Bronchial epithelial cell (primary cell): Measurements from ENCODE around the gene PRKCZ. TPM values are rescaled to one million over a fixed set of nuclear protein-coding genes. Genes with fewer than 3 reads are reported as not detected.

Source experiments
- DNase-seq: peaks from one replicate; pipeline ENCODE4 v3.0.0-alpha.2; 2010; ENCODE audit warnings: low read depth
- FAIRE-seq: peaks from 2 replicates; lab custom pipeline; 2011; peaks lifted over from hg19 to GRCh38; lab: Jason Lieb, UNC
- H3K27me3 ChIP-seq: 2 replicates; pipeline ENCODE4 v1.5.1; 2011; ENCODE audit warnings: low read length; ENCODE audit not compliant: control insufficient read depth, insufficient read depth
- H3K36me3 ChIP-seq: 2 replicates; pipeline ENCODE4 v1.5.1; 2011; ENCODE audit warnings: low read length; ENCODE audit not compliant: control insufficient read depth, insufficient read depth
- H3K4me3 ChIP-seq: 2 replicates; pipeline ENCODE4 v1.5.1; 2011; ENCODE audit warnings: mild to moderate bottlenecking, low read depth, low read length, control low read depth
- CTCF ChIP-seq: IDR thresholded peaks from 2 replicates; pipeline ENCODE4 v1.5.1; 2011; ENCODE audit warnings: mild to moderate bottlenecking, moderate library complexity, low read length, control low read depth, inconsistent platforms; ENCODE audit not compliant: insufficient read depth, severe bottlenecking
- total RNA-seq: library from RNA; depleted of rRNA; stranded (reverse); fragments of >200 nt; gene quantifications from 2 replicates; pipeline ENCODE4 v1.2.1, GENCODE V29; 2014

PRKCZ gene
- total RNA-seq, 1 donor from 2014 or later, result 38.4 TPM

DNA sequence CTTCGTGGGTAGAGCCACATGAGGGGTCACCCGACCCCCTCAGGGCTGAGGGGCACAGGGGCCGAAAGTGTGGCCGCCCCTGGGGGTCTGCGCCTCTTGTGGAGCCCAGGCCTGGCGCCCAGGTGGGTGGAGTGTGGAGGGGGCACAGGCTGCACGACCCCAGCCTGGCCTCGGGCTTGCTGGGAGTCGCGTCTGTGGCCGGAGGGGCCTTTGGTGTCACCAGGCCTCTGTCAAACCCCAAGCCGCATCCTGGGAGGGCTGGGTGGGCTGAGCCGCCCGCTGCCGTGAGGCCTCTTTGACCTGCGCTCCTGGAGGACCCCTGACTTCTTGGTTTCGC lies 83.6 kb downstream of the PRKCZ start:
- Histone ChIP-seq H3K27me3 (no peaks in the 10 kb centered on the region), H3K4me3 (peak overlapping the region; percentile 35), H3K36me3 (peaks cover 3% of the 10 kb centered on the region)
- no peak for DNase-seq
- TF ChIP-seq CTCF, result no peak
- no peak for FAIRE-seq

- Histone ChIP-seq H3K36me3 (peaks cover 3% of the 10 kb centered on the region), H3K4me3 (no peak overlapping the region), H3K27me3 (no peaks in the 10 kb centered on the region)
- TF ChIP-seq CTCF, result no peak
- DNase-seq (no peak), FAIRE-seq (no peak)
Observed at GRCh38 chr1:2134266-2134620, 84.0 kb downstream of the PRKCZ start.

GRCh38 chr1:2134621-2135307 lies 84.6 kb downstream of the PRKCZ start:
- Histone ChIP-seq H3K36me3 (peaks cover 3% of the 10 kb centered on the region), H3K27me3 (no peaks in the 10 kb centered on the region), H3K4me3 (no peak overlapping the region)
- TF ChIP-seq CTCF, result no peak
- DNase-seq, result no peak
- FAIRE-seq, result peak; percentile 68

DNA sequence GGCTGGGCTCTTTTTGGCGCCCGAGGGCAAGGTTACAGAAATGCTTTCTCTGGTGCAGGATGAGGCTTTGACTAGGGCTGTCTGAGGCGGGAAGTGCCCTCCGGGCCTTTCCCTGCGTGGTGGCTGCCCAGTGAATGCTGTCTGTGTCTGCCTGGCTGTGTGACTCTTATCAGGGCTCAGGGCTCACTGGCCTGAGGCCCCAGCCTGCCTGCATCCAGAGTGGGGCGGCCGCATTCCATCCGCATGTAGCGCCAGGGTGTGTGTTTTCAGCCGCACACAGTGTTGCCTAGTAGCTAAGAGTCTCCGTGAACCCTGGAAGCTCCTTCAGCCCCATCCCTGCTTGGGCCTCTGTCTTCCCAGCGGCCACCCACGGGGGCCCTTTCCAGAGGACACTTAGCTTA lies 85.2 kb downstream of the PRKCZ start:
- DNase-seq, result peak; percentile 82
- peaks cover 3% of the 10 kb centered on the region for H3K36me3 ChIP-seq
- TF ChIP-seq CTCF, result peak; percentile 40
- FAIRE-seq, result no peak
- H3K27me3 ChIP-seq, result no peaks in the 10 kb centered on the region
- H3K4me3 ChIP-seq, result no peak overlapping the region

DNA sequence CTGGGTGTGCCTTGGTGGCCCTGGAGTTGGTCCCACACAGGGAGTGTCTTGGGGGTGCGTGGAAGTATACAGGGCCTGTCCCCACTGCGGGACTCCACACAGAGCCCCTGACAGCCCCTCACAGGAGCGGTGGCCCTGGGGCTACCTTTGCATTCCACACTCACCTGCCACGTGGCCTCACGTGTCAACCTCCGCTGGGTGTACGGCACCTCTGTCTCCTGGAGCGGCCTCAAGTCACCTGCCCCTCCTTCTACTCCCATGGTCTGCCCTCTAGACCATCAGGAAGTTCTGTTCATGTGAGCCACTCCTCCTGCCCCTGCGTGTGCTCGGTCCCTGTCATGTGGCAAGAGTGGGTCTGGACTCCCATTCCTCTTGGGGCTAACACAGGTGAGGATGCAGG lies 85.7 kb downstream of the PRKCZ start:
- FAIRE-seq (no peak), DNase-seq (no peak)
- peaks cover 3% of the 10 kb centered on the region for H3K36me3 ChIP-seq
- no peaks in the 10 kb centered on the region for H3K27me3 ChIP-seq
- no peak for TF ChIP-seq CTCF
- no peak overlapping the region for H3K4me3 ChIP-seq

- peaks cover 3% of the 10 kb centered on the region for H3K36me3 ChIP-seq
- DNase-seq (no peak), FAIRE-seq (no peak)
- H3K4me3 ChIP-seq, result no peak overlapping the region
- no peaks in the 10 kb centered on the region for H3K27me3 ChIP-seq
- TF ChIP-seq CTCF, result no peak
Observed at GRCh38 chr1:2136386-2137235, 86.4 kb downstream of the PRKCZ start.
